Inferior parietal cortex (tissue), 1 donor: ENCODE results near the gene TESPA1.
"Not testable (repeated sequence)": the region's sequence is repeated elsewhere in the genome, so short reads cannot be mapped to it uniquely, and the experiment has no call there.

Experiments
- DNase-seq: peaks from one replicate; pipeline ENCODE4 v3.0.0-alpha.2; 2016; ENCODE audit errors: extremely low spot score

Gene TESPA1

DNA sequence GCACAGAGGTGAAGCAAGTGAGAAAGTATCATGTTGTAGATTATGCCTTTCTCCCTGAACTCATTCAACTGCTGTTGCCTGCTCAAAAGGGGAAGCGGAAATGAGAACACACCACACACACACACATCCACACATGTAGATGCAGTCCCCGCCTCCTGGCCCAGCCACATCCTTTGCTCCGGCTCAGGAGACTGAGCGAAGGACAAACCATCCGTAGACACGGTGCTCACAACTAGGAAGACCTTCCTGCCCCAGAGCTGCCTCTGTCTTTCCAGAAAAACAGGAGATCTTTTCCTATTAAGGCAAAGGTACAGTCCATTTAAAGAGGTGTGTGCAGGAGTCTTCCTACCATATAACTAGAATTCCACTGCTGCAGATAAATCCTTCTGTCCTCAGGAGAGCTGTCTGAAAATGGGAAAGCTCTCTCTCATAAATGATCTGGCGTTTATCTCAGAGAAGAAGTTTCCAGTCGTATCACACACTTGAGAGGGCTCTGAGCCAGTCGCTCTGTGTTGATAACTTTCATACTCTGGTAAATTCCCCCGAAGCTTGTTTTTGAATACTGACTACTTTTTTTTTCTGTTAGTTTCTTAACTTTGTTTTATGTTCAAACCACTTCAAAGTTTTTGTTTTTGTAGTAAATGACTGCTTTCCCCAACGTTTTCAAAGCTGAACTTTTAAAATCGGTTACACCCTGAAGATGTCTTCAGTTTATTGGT lies at the start of gene TESPA1:
Gene TESPA1, minus strand, starts transcription at position 105 of the 719 bp plus-strand sequence. CDS start 10,200 bp downstream, outside the sequence.
- no peak for DNase-seq

- DNase-seq, result peak; percentile 1
Observed at GRCh38 chr12:55034218-55034617, 49.7 kb upstream of the TESPA1 start.

DNA sequence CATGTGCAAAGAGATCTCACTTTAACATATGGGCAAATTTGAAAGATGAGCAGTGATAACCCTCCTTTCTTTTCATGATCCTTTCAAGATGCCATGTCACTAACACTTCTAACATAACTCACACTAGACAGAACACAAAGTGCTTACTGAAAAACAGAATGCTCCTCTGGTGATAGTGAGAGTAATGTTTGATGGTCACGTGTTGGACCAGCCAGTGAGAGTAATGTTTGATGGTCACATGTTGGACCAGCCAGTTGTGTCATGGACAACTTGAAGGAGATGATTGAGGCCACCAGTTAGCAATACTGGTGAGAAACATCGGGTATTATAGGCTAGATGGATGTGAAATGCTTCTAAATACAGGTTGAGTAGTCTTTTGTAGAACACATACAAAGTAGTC lies 40.9 kb upstream of the TESPA1 start:
- DNase-seq, result no peak

DNA sequence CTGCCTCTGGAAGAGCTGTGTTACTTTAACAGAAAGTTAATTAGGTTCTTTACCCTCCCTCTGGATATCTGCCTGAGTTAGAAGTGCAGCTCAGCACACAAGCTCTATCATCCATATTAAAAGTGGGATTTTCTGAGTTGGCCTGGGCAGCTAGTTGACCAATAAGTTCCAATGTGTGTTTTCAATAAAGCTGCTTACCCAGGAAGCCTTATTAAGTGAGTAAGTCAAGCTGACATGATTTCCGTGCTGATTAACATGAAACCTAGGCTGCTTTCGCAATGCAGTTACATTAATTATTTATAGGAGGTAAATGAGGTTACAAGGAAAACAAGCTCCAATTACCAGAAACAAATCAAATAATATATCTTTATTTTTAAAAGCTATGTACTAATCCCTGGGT lies 40.0 kb upstream of the TESPA1 start:
- no peak for DNase-seq

GRCh38 chr12:55019784-55020183 lies 35.2 kb upstream of the TESPA1 start, which contains the start of gene NEUROD4:
NEUROD4 (plus strand) TSS chr12:55019974; CDS start chr12:55026440, 6,466 bp downstream.
- DNase-seq, result peak; percentile 23

DNA sequence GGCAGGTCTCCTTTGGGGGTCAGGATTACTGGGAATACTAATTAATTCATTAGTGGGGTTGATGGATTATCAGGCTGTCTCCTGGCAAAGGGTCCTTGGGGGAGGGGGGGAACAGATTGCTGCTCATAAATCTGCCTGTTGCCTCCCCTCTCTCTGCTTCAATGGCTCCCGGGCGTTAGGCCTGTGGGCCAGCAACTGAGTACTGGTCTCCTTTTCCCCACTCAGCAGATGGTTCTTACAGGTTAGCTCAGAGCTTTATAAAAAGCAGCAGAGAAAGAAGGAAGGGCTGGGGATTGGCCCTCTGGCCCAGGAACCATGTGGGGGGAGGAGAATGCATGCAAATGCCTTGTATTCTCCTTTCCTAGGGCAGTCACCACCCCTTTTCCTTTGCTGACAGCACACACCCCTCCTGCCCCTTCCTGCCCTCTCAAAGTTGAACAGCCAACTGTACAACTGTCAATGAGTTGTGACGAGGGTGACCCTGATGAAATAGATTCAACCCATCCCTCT lies 32.9 kb upstream of the TESPA1 start:
- no peak for DNase-seq

DNA sequence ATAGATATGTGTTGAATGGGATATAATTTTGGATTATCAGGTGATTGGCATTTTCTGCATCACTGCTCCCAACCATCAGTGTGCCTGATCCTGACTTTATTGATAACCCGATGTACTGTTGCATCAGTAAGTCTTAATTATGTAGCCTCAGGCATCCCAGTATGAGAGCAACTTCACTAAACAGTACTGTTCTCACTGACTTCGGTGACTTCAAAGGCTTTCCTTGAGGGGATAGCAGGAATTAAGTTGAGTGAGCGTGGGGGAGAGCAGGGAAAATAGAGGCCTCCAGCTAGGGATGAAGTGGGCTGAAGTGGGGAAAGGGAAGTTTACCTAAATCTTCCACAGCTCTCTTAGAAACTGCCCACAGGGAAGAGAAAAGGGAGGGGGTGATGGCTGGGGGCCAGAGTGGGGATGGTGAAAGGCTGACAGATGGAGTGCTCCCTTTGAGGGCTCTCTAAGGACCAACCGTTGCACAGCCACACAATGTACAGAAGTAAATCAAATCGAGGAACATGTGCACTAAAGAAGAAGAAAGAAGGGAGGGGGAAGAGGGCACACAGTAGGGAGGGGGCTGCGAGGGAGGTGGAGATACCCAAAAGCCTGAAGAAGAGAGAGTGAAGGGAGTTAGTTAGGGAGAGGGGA lies 24.5 kb upstream of the TESPA1 start:
- no peak for DNase-seq

- no peak for DNase-seq
Observed at GRCh38 chr12:55002355-55002754, 17.8 kb upstream of the TESPA1 start.

DNA sequence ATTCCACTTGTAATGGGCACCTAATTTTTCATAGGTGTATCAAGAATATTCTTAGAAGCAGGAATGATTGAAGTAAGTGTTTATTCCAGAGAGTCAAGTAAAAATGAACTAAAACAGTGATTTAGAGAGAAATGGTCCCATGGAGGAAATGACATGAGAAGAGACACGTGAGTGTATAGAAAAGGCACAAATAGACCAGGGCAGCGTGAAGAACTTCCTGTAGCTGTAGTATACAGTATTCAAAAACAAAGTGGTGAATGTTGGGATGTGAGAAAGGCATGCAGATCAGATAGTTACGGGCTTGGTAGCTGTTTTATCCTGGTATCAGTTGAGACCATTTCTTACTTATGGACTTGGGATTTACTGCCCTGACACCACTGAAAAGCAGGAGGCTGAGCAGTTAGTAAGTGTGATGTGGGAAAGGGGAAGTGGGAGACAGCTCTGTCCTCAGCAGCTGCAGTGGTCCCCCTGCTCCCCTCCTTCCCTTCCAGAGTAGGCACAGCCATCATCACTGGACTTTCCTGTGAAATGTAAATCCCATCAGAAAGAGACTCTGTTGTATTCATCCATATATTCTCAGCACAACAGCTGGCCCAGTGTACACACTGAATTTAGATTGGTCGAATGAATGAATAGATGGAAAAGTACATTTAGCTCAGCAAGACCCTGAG lies 16.8 kb upstream of the TESPA1 start:
- DNase-seq, result no peak

DNA sequence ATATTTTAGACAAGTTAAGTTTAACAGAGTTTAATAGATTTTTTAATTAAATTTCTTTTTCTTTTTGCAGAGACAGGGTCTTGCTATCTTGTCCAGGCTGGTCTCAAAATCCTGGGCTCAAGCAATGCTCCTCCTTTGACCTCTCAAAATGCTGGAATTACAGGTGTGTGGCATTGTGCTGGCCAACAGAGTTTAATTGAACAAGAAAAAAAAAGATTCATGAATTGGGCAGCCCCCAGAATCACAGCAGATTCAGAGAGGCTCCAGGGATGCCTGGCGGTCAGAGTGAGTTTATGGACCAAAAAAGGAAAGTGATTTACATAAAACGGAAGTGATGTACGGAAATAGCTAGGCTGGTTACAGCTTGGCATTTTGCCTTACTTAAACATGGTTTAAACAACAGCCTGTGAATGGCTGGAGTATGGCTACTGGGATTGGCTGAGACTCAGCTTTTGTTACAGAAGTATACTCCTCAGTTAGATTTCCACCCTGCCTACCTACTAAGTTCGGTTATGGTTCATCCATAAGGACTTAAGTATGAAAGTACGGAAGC lies 14.5 kb upstream of the TESPA1 start:
- no peak for DNase-seq

- DNase-seq, result no peak
Observed at GRCh38 chr12:54997929-54998522, 13.5 kb upstream of the TESPA1 start.

DNA sequence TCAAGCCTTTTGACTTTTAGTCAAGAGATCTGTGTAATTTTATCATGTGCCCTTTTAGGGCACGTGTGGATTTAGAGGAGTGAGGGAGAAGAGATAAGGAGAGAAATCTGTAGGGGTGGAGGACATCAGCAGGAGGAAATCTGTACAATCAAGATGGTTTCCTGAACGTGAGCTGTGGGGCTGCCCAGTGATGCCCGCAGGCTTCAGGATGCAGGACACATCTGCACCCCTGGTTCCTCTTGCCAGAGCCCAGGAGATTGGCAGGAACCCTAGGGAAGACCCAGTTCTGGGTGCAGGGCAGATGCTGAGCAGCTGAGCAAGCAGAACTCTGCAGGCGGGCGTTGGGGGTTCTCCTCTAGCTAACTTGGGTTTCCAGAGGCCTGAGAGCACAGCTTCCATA lies 11.6 kb upstream of the TESPA1 start:
- no peak for DNase-seq

DNA sequence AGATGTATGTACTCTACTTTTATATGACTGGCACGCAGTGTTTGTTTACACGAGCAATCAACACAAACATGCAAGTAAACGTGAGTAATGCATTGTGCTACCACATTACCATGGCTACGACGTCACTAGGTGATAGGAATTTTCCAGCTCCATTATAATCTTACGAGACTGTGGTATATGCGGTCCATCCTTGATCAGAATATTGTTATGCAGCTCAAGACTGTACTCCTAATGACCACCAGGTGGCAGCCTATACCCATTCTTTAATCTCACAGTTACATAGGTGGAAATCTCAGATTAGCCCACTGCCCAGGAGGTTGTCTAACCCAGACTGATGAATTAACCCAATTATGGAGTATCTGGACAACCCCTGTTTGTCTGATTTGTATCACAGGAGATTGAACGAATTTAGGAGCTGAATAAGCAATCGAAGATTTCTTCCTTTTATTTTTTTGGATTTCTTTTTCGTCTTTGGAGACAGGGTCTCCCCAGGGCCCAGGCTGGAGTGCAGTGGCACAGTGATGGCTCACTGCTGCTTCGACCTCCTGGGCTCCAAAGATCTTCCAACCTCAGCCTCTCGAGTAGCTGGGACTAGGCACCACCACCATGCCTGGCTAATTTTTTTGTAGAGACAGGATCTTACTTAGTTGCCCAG lies 8.7 kb upstream of the TESPA1 start:
- DNase-seq, result peak; percentile 91

- peak; percentile 52 for DNase-seq
Observed at GRCh38 chr12:54991991-54992375, 7.4 kb upstream of the TESPA1 start.

DNA sequence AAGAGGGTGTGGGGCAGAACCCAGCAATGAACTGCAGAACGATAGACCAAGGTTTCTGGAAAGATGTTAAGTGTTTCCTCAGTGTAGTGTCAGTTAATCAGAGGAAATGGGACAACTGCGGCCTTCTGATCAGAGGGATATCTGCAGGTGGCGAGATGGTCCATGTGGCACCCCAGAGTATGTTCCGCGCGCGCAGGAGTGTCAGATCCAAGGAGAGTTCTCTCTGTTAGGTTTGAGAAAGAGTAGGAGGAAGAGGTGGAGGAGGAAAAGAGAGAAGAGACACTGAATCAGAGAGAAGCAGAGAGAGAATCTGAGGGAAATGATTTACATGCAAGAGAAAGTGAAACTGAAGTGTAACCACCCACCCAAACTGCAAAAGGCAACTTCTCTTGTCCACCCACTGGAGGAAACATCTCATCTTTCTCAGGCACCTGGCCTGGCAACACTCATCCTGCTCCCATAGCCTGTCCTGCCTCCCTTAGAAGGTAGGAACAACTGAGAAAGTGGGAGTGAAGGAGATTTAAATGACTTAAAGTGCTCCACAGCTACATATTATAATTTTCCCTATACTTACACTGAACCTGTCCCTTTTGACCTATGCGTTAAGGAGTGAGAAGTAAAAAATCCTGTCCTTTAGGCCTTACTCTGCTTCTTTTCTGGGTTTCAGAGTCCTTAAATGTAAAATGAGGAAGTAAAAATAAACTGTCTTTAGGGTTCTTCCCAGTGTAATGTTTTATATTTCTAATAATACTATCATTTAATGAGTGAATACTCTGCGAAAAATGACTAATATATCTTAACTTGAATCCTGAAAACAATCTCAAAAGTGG lies 6.8 kb upstream of the TESPA1 start:
- DNase-seq, result no peak

- DNase-seq, result no peak
Observed at GRCh38 chr12:54989829-54990228, 5.3 kb upstream of the TESPA1 start.

GRCh38 chr12:54988402-54989054 lies 4.0 kb upstream of the TESPA1 start:
- peak; percentile 81 for DNase-seq

- peak; percentile 25 for DNase-seq
Observed at GRCh38 chr12:54987611-54988231, 3.2 kb upstream of the TESPA1 start.

GRCh38 chr12:54986773-54987172 lies 2.2 kb upstream of the TESPA1 start:
- not testable (repeated sequence) for DNase-seq
